ENCODE data around the gene SPATA17.

Gene SPATA17

DNA sequence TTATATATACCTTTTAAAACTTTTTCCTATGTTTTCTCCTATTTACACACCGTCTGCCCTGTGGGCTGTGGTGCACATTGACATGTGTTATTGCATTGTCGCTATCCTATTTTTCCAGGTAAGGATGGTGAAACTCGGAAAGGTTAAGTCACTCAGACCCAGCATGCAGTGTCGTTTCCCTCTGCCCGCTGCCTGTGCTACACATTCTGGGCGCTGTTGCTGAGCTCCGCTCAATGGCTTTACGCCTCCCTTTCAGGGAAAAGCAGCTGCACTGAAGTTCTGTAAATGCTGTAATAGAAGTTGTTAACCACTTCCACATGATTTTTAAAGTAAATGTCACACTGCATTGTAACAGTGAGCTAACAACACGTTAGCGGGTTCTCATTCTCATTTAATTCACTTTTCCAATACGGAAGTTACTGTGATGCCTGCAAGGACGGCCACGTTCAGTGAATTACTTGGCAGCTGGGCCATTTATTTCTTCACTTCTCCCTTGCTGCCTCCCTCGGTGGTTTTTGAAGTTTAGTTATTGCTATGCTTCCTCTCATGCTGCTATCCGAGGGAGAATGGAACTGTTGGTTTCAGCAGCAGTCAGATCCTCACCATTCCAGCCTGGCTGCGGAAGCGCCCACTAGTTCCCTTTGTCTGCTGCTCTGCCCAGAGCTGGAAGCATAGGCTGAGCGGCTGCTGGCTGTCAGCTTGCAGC lies 288.7 kb downstream of the SPATA17 start:
- DNase-seq = no peak
